Measurements from ENCODE around the gene UBE2V1.
"Not testable (repeated sequence)": the region's sequence is repeated elsewhere in the genome, so short reads cannot be mapped to it uniquely, and the experiment has no call there.

The UBE2V1 gene

GRCh38 chr20:50112512-50113419, at the start of gene UBE2V1:
TSS of gene UBE2V1 (minus strand) at chr20:50113150. CDS start at chr20:50113128, 22 bp downstream.
- peak; percentile 94 for DNase-seq

GRCh38 chr20:50161494-50161893, 48.5 kb upstream of the UBE2V1 start:
- DNase-seq = not testable (repeated sequence)

- peak; percentile 90 for DNase-seq
Measured at GRCh38 chr20:50153500-50154377, 40.8 kb upstream of the UBE2V1 start, which contains the start of gene PEDS1. TSS of gene PEDS1 (minus strand) at chr20:50153723. CDS start at chr20:50153637, 86 bp downstream.

GRCh38 chr20:50153153-50153499, 40.2 kb upstream of the UBE2V1 start:
- DNase-seq = no peak

- no peak for DNase-seq
Measured at GRCh38 chr20:50152394-50153152, 39.6 kb upstream of the UBE2V1 start.

GRCh38 chr20:50151034-50151743, 38.2 kb upstream of the UBE2V1 start:
- DNase-seq = no peak

- DNase-seq = no peak
Measured at GRCh38 chr20:50149481-50150254, 36.7 kb upstream of the UBE2V1 start.

GRCh38 chr20:50146732-50147662, 34.0 kb upstream of the UBE2V1 start:
- peak; percentile 86 for DNase-seq

- DNase-seq = no peak
Measured at GRCh38 chr20:50146214-50146613, 33.3 kb upstream of the UBE2V1 start.

GRCh38 chr20:50145566-50145965, 32.6 kb upstream of the UBE2V1 start:
- DNase-seq = no peak

GRCh38 chr20:50144362-50144761, 31.4 kb upstream of the UBE2V1 start:
- no peak for DNase-seq

- no peak for DNase-seq
Measured at GRCh38 chr20:50142812-50143211, 29.9 kb upstream of the UBE2V1 start.

GRCh38 chr20:50141811-50142561, 29.0 kb upstream of the UBE2V1 start:
- DNase-seq = no peak

GRCh38 chr20:50141018-50141675, 28.2 kb upstream of the UBE2V1 start:
- no peak for DNase-seq

GRCh38 chr20:50140339-50140859, 27.4 kb upstream of the UBE2V1 start:
- DNase-seq = no peak

GRCh38 chr20:50138479-50139393, 25.8 kb upstream of the UBE2V1 start:
- DNase-seq = no peak

GRCh38 chr20:50138120-50138478, 25.1 kb upstream of the UBE2V1 start:
- DNase-seq = no peak

GRCh38 chr20:50137702-50138101, 24.8 kb upstream of the UBE2V1 start:
- DNase-seq = not testable (repeated sequence)

Data from activated CD8-positive, alpha-beta memory T cell treated with anti-CD3 and anti-CD28 coated beads for 24 hours (primary cell).